HG02884 (cell line): ENCODE measurements around the gene SLC17A3.

ENCODE experiments used
- ATAC-seq: cut with Tn5 transposase; IDR thresholded peaks from one replicate; pipeline ENCODE4 v1.9.1; 2021; ENCODE audit warnings: mild to moderate bottlenecking, moderate library complexity; ENCODE audit not compliant: unreplicated experiment

Gene SLC17A3

GRCh38 chr6:25842526-25842925 is 31.5 kb downstream of the SLC17A3 start:
- ATAC-seq: no peak

GRCh38 chr6:25835442-25836283 is 38.4 kb downstream of the SLC17A3 start:
- ATAC-seq: no peak

- no peak for ATAC-seq
These were observed 39.1 kb downstream of the SLC17A3 start for GRCh38 chr6:25834950-25835349.

GRCh38 chr6:25833136-25833535 is 40.9 kb downstream of the SLC17A3 start:
- no peak for ATAC-seq

GRCh38 chr6:25832670-25833069 is 41.4 kb downstream of the SLC17A3 start:
- ATAC-seq: no peak

- ATAC-seq: no peak
These were observed 41.8 kb downstream of the SLC17A3 start for GRCh38 chr6:25832307-25832662.

GRCh38 chr6:25831532-25832306 is 42.3 kb downstream of the SLC17A3 start, which contains the start of gene SLC17A1:
TSS of gene SLC17A1 (minus strand) at chr6:25832052. CDS start at chr6:25830557, 1,495 bp downstream.
- ATAC-seq: no peak

GRCh38 chr6:25830458-25830857 is 43.6 kb downstream of the SLC17A3 start:
- ATAC-seq: no peak

- peak; percentile 88 for ATAC-seq
These were observed 44.7 kb downstream of the SLC17A3 start for GRCh38 chr6:25829375-25829774.

GRCh38 chr6:25821341-25821740 is 52.7 kb downstream of the SLC17A3 start:
- no peak for ATAC-seq

GRCh38 chr6:25816252-25816651 is 57.8 kb downstream of the SLC17A3 start:
- no peak for ATAC-seq

GRCh38 chr6:25815194-25815593 is 58.8 kb downstream of the SLC17A3 start:
- no peak for ATAC-seq

GRCh38 chr6:25804804-25805203 is 69.2 kb downstream of the SLC17A3 start:
- ATAC-seq: no peak

- ATAC-seq: no peak
These were observed 72.6 kb downstream of the SLC17A3 start for GRCh38 chr6:25801436-25801835.
